Ureter (tissue), 1 donor: ENCODE data around the gene HSD11B2. TPM values are rescaled to one million over a fixed set of nuclear protein-coding genes. Genes with fewer than 3 reads are reported as not detected.

Experiments used
- DNase-seq: peaks from one replicate; pipeline ENCODE4 v3.0.0-alpha.2; 2020; ENCODE audit warnings: low spot score
- total RNA-seq: library from RNA; stranded (reverse); gene quantifications from one replicate; pipeline ENCODE4 v1.2.4, GENCODE V29; 2023
- donor health status: DM: yes; HTN: yes; CAD: no.

Gene HSD11B2
- total RNA-seq, 1 donor from 2014 or later, result 5.6 TPM

GRCh38 chr16:67451061-67451703 is 20.3 kb downstream of the HSD11B2 start:
- no peak for DNase-seq

GRCh38 chr16:67451704-67452435 is 20.9 kb downstream of the HSD11B2 start:
- no peak for DNase-seq

- DNase-seq, result no peak
Measured at GRCh38 chr16:67454104-67454503, 23.2 kb downstream of the HSD11B2 start.

- DNase-seq, result no peak
Measured at GRCh38 chr16:67454852-67455251, 23.9 kb downstream of the HSD11B2 start.

GRCh38 chr16:67456391-67457081 is 25.6 kb downstream of the HSD11B2 start:
- peak; percentile 64 for DNase-seq

- no peak for DNase-seq
Measured at GRCh38 chr16:67457611-67458010, 26.7 kb downstream of the HSD11B2 start.

- DNase-seq, result no peak
Measured at GRCh38 chr16:67458121-67458641, 27.3 kb downstream of the HSD11B2 start.

GRCh38 chr16:67459066-67459860 is 28.3 kb downstream of the HSD11B2 start:
- DNase-seq, result no peak

- no peak for DNase-seq
Measured at GRCh38 chr16:67459861-67460150, 28.9 kb downstream of the HSD11B2 start.

GRCh38 chr16:67460168-67460567 is 29.2 kb downstream of the HSD11B2 start:
- no peak for DNase-seq

GRCh38 chr16:67460961-67461360 is 30.0 kb downstream of the HSD11B2 start:
- no peak for DNase-seq

- peak; percentile 74 for DNase-seq
Measured at GRCh38 chr16:67461600-67462278, 30.8 kb downstream of the HSD11B2 start.

- DNase-seq, result no peak
Measured at GRCh38 chr16:67462279-67462655, 31.3 kb downstream of the HSD11B2 start.

- DNase-seq, result no peak
Measured at GRCh38 chr16:67463059-67463458, 32.1 kb downstream of the HSD11B2 start.

GRCh38 chr16:67463691-67464090 is 32.8 kb downstream of the HSD11B2 start:
- no peak for DNase-seq

- no peak for DNase-seq
Measured at GRCh38 chr16:67464565-67464964, 33.6 kb downstream of the HSD11B2 start.

GRCh38 chr16:67466581-67466980 is 35.7 kb downstream of the HSD11B2 start:
- no peak for DNase-seq

GRCh38 chr16:67468731-67469130 is 37.8 kb downstream of the HSD11B2 start:
- no peak for DNase-seq

- DNase-seq, result no peak
Measured at GRCh38 chr16:67470359-67470758, 39.4 kb downstream of the HSD11B2 start.

GRCh38 chr16:67471758-67472384 is 41.0 kb downstream of the HSD11B2 start:
- DNase-seq, result no peak
